Gastrocnemius medialis (tissue), 4 donors: ENCODE results near the gene YWHAG.

Source experiments
- CTCF ChIP-seq, 5 experiments: fragments of 450-650 bp in 3 of 5; fragments of 200-600 bp in 2 of 5; sonication (generic) in 2 of 5; IDR thresholded peaks in 4 of 5; conservative IDR thresholded peaks in 1 of 5; 1 replicate in 4 of 5; 2 replicates in 1 of 5; pipeline ENCODE4 v1.5.1; 2016 to 2019; ENCODE audit warnings: antibody characterized with exemption in 5 of 5, mild to moderate bottlenecking in 3 of 5, moderate library complexity in 3 of 5
- POLR2A ChIP-seq, 2 donors: fragments of 450-650 bp; IDR thresholded peaks; one replicate each; pipeline ENCODE4 v1.6.1; 2017; ENCODE audit warnings: antibody characterized with exemption in 2 of 2, mild to moderate bottlenecking in 2 of 2, moderate library complexity in 2 of 2

- TF ChIP-seq CTCF (IDR thresholded peaks at IDR 0.05 in 4 of 5, conservative IDR thresholded peaks at IDR 0.05 in 1 of 5) (no peak), POLR2A (IDR thresholded peaks at IDR 0.05) (no peak)
Measured at GRCh38 chr7:76358011-76358480, 745 bp downstream of the YWHAG start.
